ENCODE data around the gene PRLR.

The PRLR gene

GRCh38 chr5:35026941-35027340 lies 203.3 kb downstream of the PRLR start:
- Histone ChIP-seq H3K36me3 (ENCODE audit: insufficient read depth, insufficient read length, low read length) (no peaks in the 10 kb centered on the region), H3K9ac (ENCODE audit: insufficient read length, low read depth) (no peak overlapping the region), H3K27me3 (ENCODE audit: insufficient read depth, insufficient read length) (no peaks in the 10 kb centered on the region), H3K9me3 (ENCODE audit: insufficient read depth, low read length) (no peaks in the 10 kb centered on the region), H3K4me1 (ENCODE audit: insufficient read depth, insufficient read length) (no peaks in the 10 kb centered on the region), H3K4me3 (ENCODE audit: insufficient read length, low read depth) (no peak overlapping the region)
- DNase-seq (ENCODE audit: low read depth, low spot score): no peak
- TF ChIP-seq SUZ12 (IDR thresholded peaks at IDR 0.05; ENCODE audit: extremely low read depth, insufficient read depth, insufficient read length): no peak
- no peak for TF ChIP-seq ZNF274 (IDR thresholded peaks at IDR 0.05; ENCODE audit: low read depth, low read length)
- TF ChIP-seq YY1 (IDR thresholded peaks at IDR 0.05; ENCODE audit: insufficient read depth, insufficient read length): no peak

- no peaks in the 10 kb centered on the region for H3K27me3 ChIP-seq (ENCODE audit: insufficient read depth, insufficient read length)
- no peak for DNase-seq (ENCODE audit: low read depth, low spot score)
These were observed 203.9 kb downstream of the PRLR start for GRCh38 chr5:35026280-35026840.

GRCh38 chr5:35024911-35025510 lies 205.3 kb downstream of the PRLR start:
- no peaks in the 10 kb centered on the region for H3K4me1 ChIP-seq (ENCODE audit: insufficient read depth, insufficient read length)
- DNase-seq (ENCODE audit: low read depth, low spot score): no peak
- H3K36me3 ChIP-seq (ENCODE audit: insufficient read depth, insufficient read length, low read length): no peaks in the 10 kb centered on the region
- no peak overlapping the region for H3K9ac ChIP-seq (ENCODE audit: insufficient read length, low read depth)
- H3K27me3 ChIP-seq (ENCODE audit: insufficient read depth, insufficient read length): no peaks in the 10 kb centered on the region
- TF ChIP-seq ZNF274 (IDR thresholded peaks at IDR 0.05; ENCODE audit: low read depth, low read length) (no peak), YY1 (IDR thresholded peaks at IDR 0.05; ENCODE audit: insufficient read depth, insufficient read length) (no peak), SUZ12 (IDR thresholded peaks at IDR 0.05; ENCODE audit: extremely low read depth, insufficient read depth, insufficient read length) (no peak)
- no peak overlapping the region for H3K4me3 ChIP-seq (ENCODE audit: insufficient read length, low read depth)
- no peaks in the 10 kb centered on the region for H3K9me3 ChIP-seq (ENCODE audit: insufficient read depth, low read length)

More at GRCh38 chr5:35026280-35026840, 203.9 kb downstream of the PRLR start:
- Histone ChIP-seq H3K36me3 (ENCODE audit: insufficient read depth, insufficient read length, low read length) (no peaks in the 10 kb centered on the region), H3K9me3 (ENCODE audit: insufficient read depth, low read length) (no peaks in the 10 kb centered on the region), H3K4me3 (ENCODE audit: insufficient read length, low read depth) (no peak overlapping the region), H3K9ac (ENCODE audit: insufficient read length, low read depth) (no peak overlapping the region), H3K4me1 (ENCODE audit: insufficient read depth, insufficient read length) (no peaks in the 10 kb centered on the region)
- no peak for TF ChIP-seq SUZ12 (IDR thresholded peaks at IDR 0.05; ENCODE audit: extremely low read depth, insufficient read depth, insufficient read length)
- no peak for TF ChIP-seq ZNF274 (IDR thresholded peaks at IDR 0.05; ENCODE audit: low read depth, low read length)
- TF ChIP-seq YY1 (IDR thresholded peaks at IDR 0.05; ENCODE audit: insufficient read depth, insufficient read length): no peak

GRCh38 chr5:35023391-35024178 lies 206.7 kb downstream of the PRLR start:
- Histone ChIP-seq H3K9me3 (ENCODE audit: insufficient read depth, low read length) (no peaks in the 10 kb centered on the region), H3K36me3 (ENCODE audit: insufficient read depth, insufficient read length, low read length) (no peaks in the 10 kb centered on the region), H3K4me1 (ENCODE audit: insufficient read depth, insufficient read length) (no peaks in the 10 kb centered on the region), H3K4me3 (ENCODE audit: insufficient read length, low read depth) (no peak overlapping the region), H3K9ac (ENCODE audit: insufficient read length, low read depth) (no peak overlapping the region), H3K27me3 (ENCODE audit: insufficient read depth, insufficient read length) (no peaks in the 10 kb centered on the region)
- DNase-seq (ENCODE audit: low read depth, low spot score): no peak
- TF ChIP-seq ZNF274 (IDR thresholded peaks at IDR 0.05; ENCODE audit: low read depth, low read length): no peak
- no peak for TF ChIP-seq YY1 (IDR thresholded peaks at IDR 0.05; ENCODE audit: insufficient read depth, insufficient read length)
- no peak for TF ChIP-seq SUZ12 (IDR thresholded peaks at IDR 0.05; ENCODE audit: extremely low read depth, insufficient read depth, insufficient read length)

GRCh38 chr5:35016174-35017051 lies 213.9 kb downstream of the PRLR start:
- Histone ChIP-seq H3K4me3 (ENCODE audit: insufficient read length, low read depth) (no peak overlapping the region), H3K36me3 (ENCODE audit: insufficient read depth, insufficient read length, low read length) (no peaks in the 10 kb centered on the region), H3K4me1 (ENCODE audit: insufficient read depth, insufficient read length) (no peaks in the 10 kb centered on the region), H3K9ac (ENCODE audit: insufficient read length, low read depth) (no peak overlapping the region), H3K27me3 (ENCODE audit: insufficient read depth, insufficient read length) (no peaks in the 10 kb centered on the region), H3K9me3 (ENCODE audit: insufficient read depth, low read length) (no peaks in the 10 kb centered on the region)
- no peak for DNase-seq (ENCODE audit: low read depth, low spot score)
- no peak for TF ChIP-seq SUZ12 (IDR thresholded peaks at IDR 0.05; ENCODE audit: extremely low read depth, insufficient read depth, insufficient read length)

GRCh38 chr5:35015063-35015462 lies 215.2 kb downstream of the PRLR start:
- Histone ChIP-seq H3K9ac (ENCODE audit: insufficient read length, low read depth) (no peak overlapping the region), H3K4me3 (ENCODE audit: insufficient read length, low read depth) (no peak overlapping the region), H3K27me3 (ENCODE audit: insufficient read depth, insufficient read length) (no peaks in the 10 kb centered on the region), H3K36me3 (ENCODE audit: insufficient read depth, insufficient read length, low read length) (no peaks in the 10 kb centered on the region), H3K4me1 (ENCODE audit: insufficient read depth, insufficient read length) (no peaks in the 10 kb centered on the region), H3K9me3 (ENCODE audit: insufficient read depth, low read length) (no peaks in the 10 kb centered on the region)
- TF ChIP-seq SUZ12 (IDR thresholded peaks at IDR 0.05; ENCODE audit: extremely low read depth, insufficient read depth, insufficient read length): no peak
- TF ChIP-seq ZNF274 (IDR thresholded peaks at IDR 0.05; ENCODE audit: low read depth, low read length): no peak
- no peak for TF ChIP-seq YY1 (IDR thresholded peaks at IDR 0.05; ENCODE audit: insufficient read depth, insufficient read length)
- no peak for DNase-seq (ENCODE audit: low read depth, low spot score)
